HCT116 (cell line): ENCODE data around the gene LASP1. TPM values are rescaled to one million over a fixed set of nuclear protein-coding genes. Genes with fewer than 3 reads are reported as not detected.

ENCODE experiments used
- ATAC-seq: fragments of 200-7000 bp; cut with Tn5 transposase; 2 replicates; pipeline ENCODE4 v1.9.1; 2020; ENCODE audit warnings: mild to moderate bottlenecking, moderate library complexity
- BruUV-seq: library from RNA; stranded (reverse); fragments of 400-500 nt; replicated peaks from 2 replicates; lab custom pipeline; 2021; lab: Mats Ljungman, UMichigan
- CTCF ChIA-PET: fragments of 300-600 bp; sonication (Branson Sonifier 250); formaldehyde crosslinking; loops from one replicate; lab custom pipeline; 2021; ENCODE audit warnings: antibody characterized with exemption; lab: Charles Lee
- POLR2A ChIA-PET: fragments of 300-600, 350-600 bp; sonication (Branson Sonifier 250); formaldehyde crosslinking; loops from one replicate; lab custom pipeline; 2021; ENCODE audit warnings: antibody characterized with exemption; lab: Charles Lee
- RAD21 ChIA-PET, 2 experiments: fragments of 300-600 bp; sonication (Branson Sonifier 250); formaldehyde crosslinking; loops; one replicate each; lab custom pipeline; 2023; ENCODE audit warnings: low total read pairs in 2 of 2; ENCODE audit not compliant: uncharacterized antibody in 2 of 2, unreplicated experiment in 2 of 2, low non-redundant PET in 1 of 2; lab: Charles Lee
- DNase-seq: peaks from one replicate; pipeline ENCODE4 v3.0.0-alpha.2; 2010; ENCODE audit warnings: low read depth, low spot score
- H2AFZ ChIP-seq: fragments of 200-600 bp; shearing (Covaris generic), sonication (generic); 2 replicates; pipeline ENCODE4 v1.6.1; 2017; ENCODE audit warnings: low read depth, mixed run types, mixed read lengths, antibody characterized with exemption, low read length; ENCODE audit not compliant: poor library complexity, severe bottlenecking
- H3K27ac ChIP-seq: 2 replicates; pipeline ENCODE4 v1.5.1; 2012; ENCODE audit warnings: low read depth, low read length
- H3K27me3 ChIP-seq: fragments of 200-600 bp; sonication (generic); 2 replicates; pipeline ENCODE4 v1.6.1; 2016; ENCODE audit warnings: mixed run types, low read length, mixed read lengths; ENCODE audit not compliant: insufficient read depth
- H3K36me3 ChIP-seq, 2 experiments: fragments of 200-500 bp in 1 of 2; fragments of 200-600 bp in 1 of 2; sonication (Bioruptor generic) in 1 of 2; sonication (generic) in 1 of 2; 2 replicates each; pipeline versions ENCODE4 v1.5.1 to v1.6.1; 2014 to 2016; ENCODE audit warnings: low read length in 2 of 2, inconsistent platforms in 1 of 2, mixed read lengths in 1 of 2, mixed run types in 1 of 2; ENCODE audit not compliant: insufficient read depth in 2 of 2, control insufficient read depth in 1 of 2
- H3K4me1 ChIP-seq, 2 experiments: fragments of 200-600 bp in 1 of 2; sonication (generic) in 1 of 2; 2 replicates each; pipeline versions ENCODE4 v1.5.1 to v1.6.1; 2012 to 2017; ENCODE audit warnings: low read length in 2 of 2, inconsistent platforms in 1 of 2, mild to moderate bottlenecking in 1 of 2, mixed read lengths in 1 of 2, mixed run types in 1 of 2, moderate library complexity in 1 of 2; ENCODE audit not compliant: insufficient read depth in 2 of 2, control insufficient read depth in 1 of 2
- H3K4me2 ChIP-seq: fragments of 200-600 bp; sonication (generic); 2 replicates; pipeline ENCODE4 v1.6.1; 2017; ENCODE audit warnings: mixed run types, low read length, mixed read lengths
- H3K4me3 ChIP-seq, 2 experiments: fragments of 200-600 bp in 1 of 2; sonication (generic) in 1 of 2; replicated peaks in 1 of 2; 2 replicates each; pipeline ENCODE4 v1.5.1; 2011 to 2016; ENCODE audit warnings: low read length in 2 of 2, control low read depth in 1 of 2, low read depth in 1 of 2, mild to moderate bottlenecking in 1 of 2, mixed read lengths in 1 of 2, mixed run types in 1 of 2
- H3K79me2 ChIP-seq: fragments of 200-600 bp; sonication (generic); 2 replicates; pipeline ENCODE4 v1.6.1; 2017; ENCODE audit warnings: mild to moderate bottlenecking, mixed run types, low read length, moderate library complexity, mixed read lengths; ENCODE audit not compliant: insufficient read depth
- H3K9ac ChIP-seq: fragments of 200-600 bp; sonication (generic); 2 replicates; pipeline ENCODE4 v1.6.1; 2016; ENCODE audit warnings: low read length, mixed read lengths
- H3K9me2 ChIP-seq: fragments of 200-600 bp; sonication (generic), shearing (Covaris generic); 2 replicates; pipeline ENCODE4 v1.6.1; 2017; ENCODE audit warnings: mixed run types, mild to moderate bottlenecking, moderate library complexity; ENCODE audit not compliant: insufficient read depth
- H3K9me3 ChIP-seq, 2 experiments: fragments of 200-500 bp in 1 of 2; fragments of 200-600 bp in 1 of 2; sonication (Bioruptor generic) in 1 of 2; sonication (generic) in 1 of 2; 2 replicates each; pipeline ENCODE4 v1.6.1; 2014 to 2017; ENCODE audit warnings: low read length in 2 of 2, mixed read lengths in 2 of 2, inconsistent platforms in 1 of 2, low read depth in 1 of 2, mild to moderate bottlenecking in 1 of 2, mixed run types in 1 of 2, moderate library complexity in 1 of 2; ENCODE audit not compliant: control insufficient read depth in 1 of 2, insufficient read depth in 1 of 2
- H4K20me1 ChIP-seq: fragments of 200-600 bp; sonication (generic), shearing (Covaris generic); 2 replicates; pipeline ENCODE4 v1.6.1; 2017; ENCODE audit warnings: mixed run types, mild to moderate bottlenecking, moderate library complexity; ENCODE audit not compliant: insufficient read depth
- FOSL1 ChIP-seq: IDR thresholded peaks from 2 replicates; pipeline ENCODE4 v1.6.1; 2012; ENCODE audit warnings: low read depth
- MAX ChIP-seq: IDR thresholded peaks from 2 replicates; pipeline ENCODE4 v1.6.1; 2012
- REST ChIP-seq: IDR thresholded peaks from 2 replicates; pipeline ENCODE4 v1.6.1; 2012; ENCODE audit warnings: low read depth
- TCF7L2 ChIP-seq: IDR thresholded peaks from 2 replicates; pipeline ENCODE4 v1.7.0; 2011; ENCODE audit warnings: borderline replicate concordance, inconsistent platforms; ENCODE audit not compliant: insufficient read depth, insufficient read length; ENCODE audit errors: extremely low read depth
- YY1 ChIP-seq: IDR thresholded peaks from 2 replicates; pipeline ENCODE4 v1.6.1; 2011; ENCODE audit warnings: low read length, low read depth, moderate library complexity, mild to moderate bottlenecking; ENCODE audit not compliant: insufficient replicate concordance; ENCODE audit errors: extremely low read depth
- ZFX ChIP-seq: fragments of 450-650 bp; IDR thresholded peaks from 2 replicates; pipeline ENCODE4 v1.6.1; 2017
- ZNF274 ChIP-seq: fragments of 200-500 bp; sonication (Bioruptor generic); IDR thresholded peaks from 2 replicates; pipeline ENCODE4 v1.6.1; 2014; ENCODE audit warnings: mild to moderate bottlenecking, low read depth, low read length, inconsistent platforms
- intact Hi-C: fragments of 100-400 bp; cut with micrococcal nuclease; formaldehyde crosslinking; loops from 2 replicates; pipeline ENCODE4 v1.10.0; 2022
- total RNA-seq: library from RNA; stranded (reverse); gene quantifications from one replicate; pipeline ENCODE4 v1.2.1, GENCODE V29; 2021; ENCODE audit not compliant: unreplicated experiment

Gene LASP1
- total RNA-seq, 1 experiment from 2014 or later = 149 TPM

DNA sequence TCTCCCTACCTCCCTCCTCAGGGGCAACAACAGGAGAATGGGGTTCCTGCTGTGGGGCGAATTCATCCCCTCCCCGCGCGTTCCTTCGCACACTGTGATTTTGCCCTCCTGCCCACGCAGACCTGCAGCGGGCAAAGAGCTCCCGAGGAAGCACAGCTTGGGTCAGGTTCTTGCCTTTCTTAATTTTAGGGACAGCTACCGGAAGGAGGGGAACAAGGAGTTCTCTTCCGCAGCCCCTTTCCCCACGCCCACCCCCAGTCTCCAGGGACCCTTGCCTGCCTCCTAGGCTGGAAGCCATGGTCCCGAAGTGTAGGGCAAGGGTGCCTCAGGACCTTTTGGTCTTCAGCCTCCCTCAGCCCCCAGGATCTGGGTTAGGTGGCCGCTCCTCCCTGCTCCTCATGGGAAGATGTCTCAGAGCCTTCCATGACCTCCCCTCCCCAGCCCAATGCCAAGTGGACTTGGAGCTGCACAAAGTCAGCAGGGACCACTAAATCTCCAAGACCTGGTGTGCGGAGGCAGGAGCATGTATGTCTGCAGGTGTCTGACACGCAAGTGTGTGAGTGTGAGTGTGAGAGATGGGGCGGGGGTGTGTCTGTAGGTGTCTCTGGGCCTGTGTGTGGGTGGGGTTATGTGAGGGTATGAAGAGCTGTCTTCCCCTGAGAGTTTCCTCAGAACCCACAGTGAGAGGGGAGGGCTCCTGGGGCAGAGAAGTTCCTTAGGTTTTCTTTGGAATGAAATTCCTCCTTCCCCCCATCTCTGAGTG lies 49.6 kb downstream of the LASP1 start:
- Histone ChIP-seq H3K9me3 (no peaks in the 10 kb centered on the region), H3K36me3 (peaks cover 8 to 34% of the 10 kb centered on the region in 2 experiments; a peak in 3 of 4 replicates), H3K27me3 (no peaks in the 10 kb centered on the region), H3K4me1 (peaks cover 6 to 15% of the 10 kb centered on the region in 2 experiments), H3K4me3 (no peak overlapping the region), H4K20me1 (no peaks in the 10 kb centered on the region), H3K9me2 (no peaks in the 10 kb centered on the region), H3K79me2 (no peaks in the 10 kb centered on the region), H3K4me2 (no peak overlapping the region), H3K9ac (no peak overlapping the region), H3K27ac (no peak overlapping the region), H2AFZ (no peak overlapping the region)
- ATAC-seq (no peak), DNase-seq (no peak)
- BruUV-seq = no TSS peak
- intact Hi-C loops = no loop called here
- ChIA-PET RAD21 (no interaction called here), POLR2A (no interaction called here), CTCF (no interaction called here)
- no peak for TF ChIP-seq MAX
- TF ChIP-seq ZNF274 = no peak
- TF ChIP-seq FOSL1 = no peak
- TF ChIP-seq REST = no peak
- TF ChIP-seq YY1 = no peak
- TF ChIP-seq ZFX = no peak
- TF ChIP-seq TCF7L2 = no peak
